ENCODE data around the gene BEAN1. TPM values are rescaled to one million over a fixed set of nuclear protein-coding genes. Genes with fewer than 3 reads are reported as not detected.

BEAN1 gene
- total and polyA plus RNA-seq, 10 donors = 0.21 to 0.68 (median 0.42) TPM; not detected in 3

DNA sequence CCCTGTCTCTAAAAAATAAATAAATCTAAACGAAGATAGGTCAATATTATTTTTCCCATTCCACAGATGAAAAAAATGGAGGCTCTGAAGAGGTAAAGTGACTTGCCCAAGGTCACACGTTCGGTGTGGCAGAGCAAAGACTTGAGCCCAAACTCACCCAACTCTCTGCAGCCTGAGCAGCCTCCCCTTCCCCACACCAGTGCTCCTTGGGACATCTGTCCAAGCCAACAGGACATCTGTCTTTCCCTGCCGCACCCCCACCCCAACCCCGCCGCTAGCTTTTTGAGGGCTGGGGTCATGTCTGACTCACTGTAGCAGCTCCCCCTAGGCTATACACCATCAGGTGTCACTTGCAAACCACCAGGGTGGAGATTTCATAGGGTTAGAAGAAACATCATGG lies 5.2 kb upstream of the BEAN1 start:
- intact Hi-C loops (cut with DNase I; ENCODE audit: low total_unique reads) = no loop called here
- Histone ChIP-seq H3K9me3 (peaks cover 0 to 10% (median 0%) of the 10 kb centered on the region in 8 donors), H3K36me3 (no peaks in the 10 kb centered on the region), H3K4me3 (no peak overlapping the region), H3K27ac (no peak overlapping the region), H3K27me3 (replicated peaks in 1 of 7) (peaks cover 0 to 40% (median 15%) of the 10 kb centered on the region in 7 donors), H3K4me1 (peaks cover 0 to 24% (median 8%) of the 10 kb centered on the region in 6 donors)
- WGBS, 5 donors = 76 to 88% (median 82%) methylated on average over 6 of the region's 6 CpGs
- DNase-seq = no peak
- no peak for TF ChIP-seq POLR2AphosphoS5 (IDR thresholded peaks at IDR 0.05)
- TF ChIP-seq, protein P1, sequence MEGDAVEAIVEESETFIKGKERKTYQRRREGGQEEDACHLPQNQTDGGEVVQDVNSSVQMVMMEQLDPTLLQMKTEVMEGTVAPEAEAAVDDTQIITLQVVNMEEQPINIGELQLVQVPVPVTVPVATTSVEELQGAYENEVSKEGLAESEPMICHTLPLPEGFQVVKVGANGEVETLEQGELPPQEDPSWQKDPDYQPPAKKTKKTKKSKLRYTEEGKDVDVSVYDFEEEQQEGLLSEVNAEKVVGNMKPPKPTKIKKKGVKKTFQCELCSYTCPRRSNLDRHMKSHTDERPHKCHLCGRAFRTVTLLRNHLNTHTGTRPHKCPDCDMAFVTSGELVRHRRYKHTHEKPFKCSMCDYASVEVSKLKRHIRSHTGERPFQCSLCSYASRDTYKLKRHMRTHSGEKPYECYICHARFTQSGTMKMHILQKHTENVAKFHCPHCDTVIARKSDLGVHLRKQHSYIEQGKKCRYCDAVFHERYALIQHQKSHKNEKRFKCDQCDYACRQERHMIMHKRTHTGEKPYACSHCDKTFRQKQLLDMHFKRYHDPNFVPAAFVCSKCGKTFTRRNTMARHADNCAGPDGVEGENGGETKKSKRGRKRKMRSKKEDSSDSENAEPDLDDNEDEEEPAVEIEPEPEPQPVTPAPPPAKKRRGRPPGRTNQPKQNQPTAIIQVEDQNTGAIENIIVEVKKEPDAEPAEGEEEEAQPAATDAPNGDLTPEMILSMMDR (IDR thresholded peaks at IDR 0.05 in 8 of 11, conservative IDR thresholded peaks at IDR 0.05 in 3 of 11) = no peak
- TF ChIP-seq POLR2A (IDR thresholded peaks at IDR 0.05) = no peak

- peaks cover under 1 to 26% (median 11%) of the 10 kb centered on the region in 6 donors for H3K4me1 ChIP-seq
- no peak for DNase-seq
- TF ChIP-seq POLR2A (IDR thresholded peaks at IDR 0.05) = no peak
- TF ChIP-seq POLR2AphosphoS5 (IDR thresholded peaks at IDR 0.05) = no peak
- TF ChIP-seq, protein P1 (IDR thresholded peaks at IDR 0.05 in 8 of 11, conservative IDR thresholded peaks at IDR 0.05 in 3 of 11) = no peak
- peaks cover 0 to 43% (median 18%) of the 10 kb centered on the region in 7 donors for H3K27me3 ChIP-seq (replicated peaks in 1 of 7)
- H3K27ac ChIP-seq = no peak overlapping the region
- WGBS, 5 donors = 42 to 53% (median 42%) methylated on average over 2 of the region's 2 CpGs
- intact Hi-C loops (cut with DNase I; ENCODE audit: low total_unique reads) = no loop called here
- peaks cover 0 to 6% (median 0%) of the 10 kb centered on the region in 8 donors for H3K9me3 ChIP-seq
- H3K4me3 ChIP-seq = no peak overlapping the region
- no peaks in the 10 kb centered on the region for H3K36me3 ChIP-seq
Measured at GRCh38 chr16:66422366-66422765, 4.7 kb upstream of the BEAN1 start.

- H3K4me1 ChIP-seq = peaks cover 5 to 29% (median 18%) of the 10 kb centered on the region in 6 donors
- 67 to 95% (median 80%) methylated on average over 1 of the region's 1 CpG for WGBS, 5 donors
- no peak overlapping the region for H3K4me3 ChIP-seq
- DNase-seq = no peak
- H3K36me3 ChIP-seq = no peaks in the 10 kb centered on the region
- H3K27me3 ChIP-seq (replicated peaks in 1 of 7) = peaks cover 2 to 51% (median 26%) of the 10 kb centered on the region in 7 donors
- no peaks in the 10 kb centered on the region for H3K9me3 ChIP-seq
- TF ChIP-seq POLR2AphosphoS5 (IDR thresholded peaks at IDR 0.05) (no peak), POLR2A (IDR thresholded peaks at IDR 0.05) (no peak)
- TF ChIP-seq, protein P1 (IDR thresholded peaks at IDR 0.05 in 8 of 11, conservative IDR thresholded peaks at IDR 0.05 in 3 of 11) = no peak
- intact Hi-C loops (cut with DNase I; ENCODE audit: low total_unique reads) = no loop called here
- no peak overlapping the region for H3K27ac ChIP-seq
Measured at GRCh38 chr16:66423177-66423576, 3.9 kb upstream of the BEAN1 start.

- no peak overlapping the region for H3K27ac ChIP-seq
- intact Hi-C loops (cut with DNase I; ENCODE audit: low total_unique reads) = no loop called here
- H3K4me1 ChIP-seq = peaks cover 5 to 26% (median 20%) of the 10 kb centered on the region in 6 donors
- no peaks in the 10 kb centered on the region for H3K36me3 ChIP-seq
- no peak for DNase-seq
- H3K9me3 ChIP-seq = no peaks in the 10 kb centered on the region
- TF ChIP-seq, protein P1 (IDR thresholded peaks at IDR 0.05 in 8 of 11, conservative IDR thresholded peaks at IDR 0.05 in 3 of 11) = no peak
- no peak for TF ChIP-seq POLR2A (IDR thresholded peaks at IDR 0.05)
- no peak for TF ChIP-seq POLR2AphosphoS5 (IDR thresholded peaks at IDR 0.05)
- peaks cover 3 to 75% (median 32%) of the 10 kb centered on the region in 7 donors for H3K27me3 ChIP-seq (replicated peaks in 1 of 7)
- WGBS, 5 donors = 22 to 37% (median 31%) methylated on average over 8 of the region's 8 CpGs
- H3K4me3 ChIP-seq = no peak overlapping the region
Measured at GRCh38 chr16:66425651-66426050, 1.4 kb upstream of the BEAN1 start.

Data from spleen (tissue), 11 donors.